ENCODE measurements around the gene PEX16. TPM values are rescaled to one million over a fixed set of nuclear protein-coding genes. Genes with fewer than 3 reads are reported as not detected.

The PEX16 gene
- total RNA-seq, 1 experiment from 2014 or later = 34.5 TPM

GRCh38 chr11:45945397-45945999, 27.8 kb upstream of the PEX16 start:
- Mint-ChIP-seq H3K27me3 (ENCODE audit: unreplicated experiment) (no peaks in the 10 kb centered on the region), H3K36me3 (ENCODE audit: insufficient read depth, unreplicated experiment) (no peaks in the 10 kb centered on the region), H3K9me3 (ENCODE audit: low read depth, unreplicated experiment) (no peaks in the 10 kb centered on the region), H3K4me1 (ENCODE audit: low read depth, unreplicated experiment) (no peaks in the 10 kb centered on the region), H3K4me3 (ENCODE audit: low read depth, unreplicated experiment) (no peak overlapping the region), H3K27ac (ENCODE audit: unreplicated experiment) (no peak overlapping the region)
- CTCF ChIA-PET = no interaction called here
- intact Hi-C loops (cut with micrococcal nuclease; ENCODE audit: unreplicated experiment) = no loop called here
- DNase-seq = no peak
- no peak for TF ChIP-seq CTCF (IDR thresholded peaks at IDR 0.05; ENCODE audit: unreplicated experiment)
- BruUV-seq (replicated peaks) = no TSS peak

GRCh38 chr11:45942381-45942780, 24.7 kb upstream of the PEX16 start:
- no peak for TF ChIP-seq CTCF (IDR thresholded peaks at IDR 0.05; ENCODE audit: unreplicated experiment)
- H3K4me3 Mint-ChIP-seq (ENCODE audit: low read depth, unreplicated experiment) = no peak overlapping the region
- no peaks in the 10 kb centered on the region for H3K27me3 Mint-ChIP-seq (ENCODE audit: unreplicated experiment)
- no peak overlapping the region for H3K27ac Mint-ChIP-seq (ENCODE audit: unreplicated experiment)
- BruUV-seq (replicated peaks) = no TSS peak
- H3K36me3 Mint-ChIP-seq (ENCODE audit: insufficient read depth, unreplicated experiment) = no peaks in the 10 kb centered on the region
- CTCF ChIA-PET = interaction anchor here (0.7 kb wide), 1 partner anchor 76 kb away, joined by 6 read pairs; no protein-coding TSS in a partner anchor
- no peak for DNase-seq
- no peaks in the 10 kb centered on the region for H3K4me1 Mint-ChIP-seq (ENCODE audit: low read depth, unreplicated experiment)
- intact Hi-C loops (cut with micrococcal nuclease; ENCODE audit: unreplicated experiment) = no loop called here
- H3K9me3 Mint-ChIP-seq (ENCODE audit: low read depth, unreplicated experiment) = no peaks in the 10 kb centered on the region

GRCh38 chr11:45941285-45941684, 23.6 kb upstream of the PEX16 start:
- no peaks in the 10 kb centered on the region for H3K27me3 Mint-ChIP-seq (ENCODE audit: unreplicated experiment)
- H3K9me3 Mint-ChIP-seq (ENCODE audit: low read depth, unreplicated experiment) = no peaks in the 10 kb centered on the region
- no peak overlapping the region for H3K27ac Mint-ChIP-seq (ENCODE audit: unreplicated experiment)
- no peaks in the 10 kb centered on the region for H3K36me3 Mint-ChIP-seq (ENCODE audit: insufficient read depth, unreplicated experiment)
- H3K4me3 Mint-ChIP-seq (ENCODE audit: low read depth, unreplicated experiment) = no peak overlapping the region
- DNase-seq = no peak
- no peaks in the 10 kb centered on the region for H3K4me1 Mint-ChIP-seq (ENCODE audit: low read depth, unreplicated experiment)
- BruUV-seq (replicated peaks) = no TSS peak
- CTCF ChIA-PET = interaction anchor here (0.5 kb wide), 1 partner anchor 529 kb away, joined by 4 read pairs; no protein-coding TSS in a partner anchor
- intact Hi-C loops (cut with micrococcal nuclease; ENCODE audit: unreplicated experiment) = no loop called here
- no peak for TF ChIP-seq CTCF (IDR thresholded peaks at IDR 0.05; ENCODE audit: unreplicated experiment)

GRCh38 chr11:45939836-45940235, 22.2 kb upstream of the PEX16 start:
- Mint-ChIP-seq H3K27ac (ENCODE audit: unreplicated experiment) (no peak overlapping the region), H3K9me3 (ENCODE audit: low read depth, unreplicated experiment) (no peaks in the 10 kb centered on the region), H3K4me3 (ENCODE audit: low read depth, unreplicated experiment) (no peak overlapping the region), H3K4me1 (ENCODE audit: low read depth, unreplicated experiment) (no peaks in the 10 kb centered on the region), H3K27me3 (ENCODE audit: unreplicated experiment) (no peaks in the 10 kb centered on the region), H3K36me3 (ENCODE audit: insufficient read depth, unreplicated experiment) (no peaks in the 10 kb centered on the region)
- TF ChIP-seq CTCF (IDR thresholded peaks at IDR 0.05; ENCODE audit: unreplicated experiment) = no peak
- no TSS peak for BruUV-seq (replicated peaks)
- intact Hi-C loops (cut with micrococcal nuclease; ENCODE audit: unreplicated experiment) = no loop called here
- no peak for DNase-seq
- CTCF ChIA-PET = no interaction called here

Data from Calu3 (cell line).